SK-MEL-5 (cell line): ENCODE results near the gene HAPLN3. TPM values are rescaled to one million over a fixed set of nuclear protein-coding genes. Genes with fewer than 3 reads are reported as not detected.

Source experiments
- total RNA-seq: library from RNA; depleted of rRNA; stranded (reverse); fragments of >200 nt; shearing (Covaris generic); gene quantifications from 2 replicates; pipeline ENCODE4 v1.2.3, GENCODE V29; 2014; rRNA removed

The HAPLN3 gene
- total RNA-seq, 1 experiment from 2014 or later, result 3.5 TPM

Other genes starting within 250 kb of the HAPLN3 start
- gene ACAN, start 92.1 kb downstream of the HAPLN3 start, total RNA-seq, result 0.77 and 1.6 TPM in 2 replicates
- gene MFGE8, start 17.8 kb upstream of the HAPLN3 start, total RNA-seq, result 40.3 and 41.4 TPM in 2 replicates
- 42.8 and 46.7 TPM in 2 replicates for gene ABHD2, start 192.9 kb upstream of the HAPLN3 start, total RNA-seq